Large intestine (tissue), 3 donors: Measurements from ENCODE around the gene MEIOC. TPM values are rescaled to one million over a fixed set of nuclear protein-coding genes. Genes with fewer than 3 reads are reported as not detected.
"Not testable (repeated sequence)": the region's sequence is repeated elsewhere in the genome, so short reads cannot be mapped to it uniquely, and the experiment has no call there.

Experiments
- DNase-seq, 2 donors: peaks; one replicate each; pipeline versions ENCODE4 v3.0.0 to v3.0.0-alpha.2; 2013
- H3K27ac ChIP-seq: one replicate; pipeline ENCODE4 v1.5.1; 2013; ENCODE audit warnings: low read length
- H3K27me3 ChIP-seq: 2 replicates; pipeline ENCODE4 v1.6.1; 2013; ENCODE audit warnings: low read length; ENCODE audit not compliant: control insufficient read depth, insufficient read depth
- H3K36me3 ChIP-seq: 2 replicates; pipeline ENCODE4 v1.6.1; 2013; ENCODE audit warnings: low read length; ENCODE audit not compliant: control insufficient read depth, insufficient read depth
- H3K4me1 ChIP-seq: one replicate; pipeline ENCODE4 v1.6.1; 2013; ENCODE audit warnings: low read length; ENCODE audit not compliant: control insufficient read depth, insufficient read depth
- H3K4me3 ChIP-seq: one replicate; pipeline ENCODE4 v1.5.1; 2013; ENCODE audit warnings: low read length
- H3K9me3 ChIP-seq: one replicate; pipeline ENCODE4 v1.6.1; 2013; ENCODE audit warnings: mild to moderate bottlenecking, low read depth, low read length, moderate library complexity; ENCODE audit not compliant: control insufficient read depth
- WGBS: methylation state at CpG from one replicate; pipeline ENCODE4 v1.1.5; 2013; ENCODE audit warnings: low lambda C conversion rate; ENCODE audit not compliant: insufficient coverage; 5-methylcytosine and 5-hydroxymethylcytosine counted together
- polyA plus RNA-seq: library from polyadenylated mRNA; unstranded; fragments of 120-200 nt; gene quantifications from one replicate; pipeline ENCODE4 v1.2.1, GENCODE V29; 2013

The MEIOC gene
- polyA plus RNA-seq, 1 donor, result 0.55 TPM

DNA sequence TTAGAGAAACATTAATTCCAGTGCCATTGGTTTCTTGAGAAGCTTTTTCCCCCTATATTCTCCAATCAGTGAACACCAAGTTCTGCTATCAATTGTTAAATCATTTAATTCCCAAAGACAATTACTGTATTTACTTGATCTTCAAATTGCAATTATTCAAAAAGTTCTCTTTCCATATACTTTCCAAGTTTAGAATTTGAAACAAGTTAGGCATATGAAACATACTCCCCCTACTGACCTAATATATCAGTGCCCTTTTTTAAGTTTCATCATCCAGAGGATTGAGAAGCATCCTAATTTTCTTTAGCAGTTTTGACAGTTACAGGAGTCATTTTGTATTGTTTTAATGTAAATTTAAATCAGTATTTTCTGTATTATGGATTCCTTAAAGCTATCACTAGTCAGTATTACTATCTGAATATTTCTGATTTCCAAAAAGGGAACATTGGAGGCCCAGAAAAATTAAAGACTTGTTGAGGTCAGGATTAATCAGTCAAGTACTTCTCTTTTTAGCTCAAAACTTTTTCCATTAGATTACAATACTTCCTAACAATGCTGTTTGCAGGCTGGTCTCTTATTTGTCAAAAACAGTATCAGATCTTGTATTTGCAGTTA, 16.3 kb downstream of the MEIOC start:
- Histone ChIP-seq H3K36me3 (peaks cover under 1% of the 10 kb centered on the region), H3K27ac (no peak overlapping the region), H3K4me1 (no peaks in the 10 kb centered on the region), H3K4me3 (no peak overlapping the region), H3K9me3 (no peaks in the 10 kb centered on the region), H3K27me3 (no peaks in the 10 kb centered on the region)
- no peak for DNase-seq

DNA sequence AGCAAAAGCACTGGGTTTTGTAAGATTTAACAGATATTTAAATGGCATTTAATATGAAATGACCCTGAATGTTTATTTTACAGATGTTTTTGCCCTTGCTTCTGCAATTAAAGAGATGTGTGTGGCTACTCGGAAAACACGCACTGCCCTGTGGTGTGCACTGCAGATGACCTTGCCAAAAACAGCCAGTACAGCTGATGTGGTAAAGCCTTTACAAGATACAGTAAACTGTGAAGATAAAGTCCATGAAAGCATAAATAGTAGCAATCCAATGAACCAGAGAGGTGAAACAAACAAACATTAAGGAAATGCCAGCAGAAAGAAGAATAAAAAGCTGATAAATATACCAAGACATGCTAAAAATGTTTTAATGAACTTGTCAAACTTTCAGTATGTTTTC, 17.6 kb downstream of the MEIOC start:
- no peak for DNase-seq
- no peaks in the 10 kb centered on the region for H3K9me3 ChIP-seq
- no peaks in the 10 kb centered on the region for H3K4me1 ChIP-seq
- no peak overlapping the region for H3K27ac ChIP-seq
- no peak overlapping the region for H3K4me3 ChIP-seq
- H3K27me3 ChIP-seq, result no peaks in the 10 kb centered on the region
- H3K36me3 ChIP-seq, result peaks cover 13% of the 10 kb centered on the region
- WGBS, result no CpG with 5 or more reads among the region's 2 CpGs

DNA sequence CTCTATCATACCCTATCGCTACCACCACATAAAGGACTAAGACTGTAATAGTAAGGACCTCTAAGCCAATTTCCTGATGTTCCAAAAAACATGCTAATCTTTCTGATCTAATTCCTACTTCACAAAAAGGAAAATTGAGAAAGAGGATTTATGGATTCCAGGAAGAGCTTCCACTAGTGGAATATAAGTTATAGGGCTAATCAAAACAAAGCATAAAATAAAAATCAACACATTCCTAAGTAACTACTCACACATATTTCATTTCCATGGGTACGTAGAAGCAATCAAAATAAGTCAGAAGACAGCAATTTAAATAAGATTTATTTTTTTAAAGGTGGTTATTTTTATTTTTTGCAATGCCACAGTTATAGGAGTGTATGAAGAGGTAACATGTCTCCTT, 20.9 kb downstream of the MEIOC start:
- Histone ChIP-seq H3K36me3 (peaks cover 33% of the 10 kb centered on the region), H3K27ac (no peak overlapping the region), H3K4me1 (no peaks in the 10 kb centered on the region), H3K4me3 (no peak overlapping the region), H3K27me3 (no peaks in the 10 kb centered on the region), H3K9me3 (no peaks in the 10 kb centered on the region)
- 67% methylated on average over 1 of the region's 2 CpGs for WGBS
- DNase-seq, result no peak

DNA sequence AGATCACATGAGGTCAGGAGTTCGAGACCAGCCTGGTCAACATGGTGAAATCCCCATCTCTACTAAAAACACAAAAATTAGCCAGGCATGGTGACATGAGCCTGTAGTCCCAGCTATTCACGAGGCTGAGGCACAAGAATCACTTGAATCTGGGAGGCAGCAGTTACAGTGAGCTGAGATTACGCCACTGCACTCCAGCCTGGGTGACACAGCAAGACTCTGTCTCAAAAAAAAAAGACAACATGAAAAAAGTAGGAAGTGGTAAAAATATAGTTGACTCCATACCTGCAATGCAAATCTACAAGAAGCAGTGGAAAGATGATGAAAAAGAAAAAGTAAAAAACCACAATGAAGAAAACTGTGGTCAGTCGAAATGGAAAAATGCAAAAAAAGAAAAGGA, 27.0 kb downstream of the MEIOC start:
- not testable (repeated sequence) for H3K27me3 ChIP-seq

DNA sequence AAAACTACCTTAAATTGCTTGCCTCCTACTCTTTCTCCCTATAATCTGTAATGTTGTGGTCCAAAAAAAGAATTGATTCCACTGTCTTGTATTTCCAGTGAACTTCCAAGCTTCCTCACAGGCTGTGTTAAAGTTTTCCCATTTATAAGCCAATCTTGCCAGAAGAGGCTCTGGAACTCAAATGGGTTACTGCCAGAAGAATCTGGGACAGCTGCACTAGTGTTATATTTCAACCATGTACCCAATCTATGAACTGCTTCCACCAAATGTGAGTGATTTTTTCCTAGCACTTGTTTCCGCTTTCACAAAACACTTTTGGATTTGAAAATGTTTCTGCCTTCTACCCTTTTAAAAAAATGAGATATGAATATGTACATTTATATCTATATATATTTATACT, 31.5 kb downstream of the MEIOC start:
- H3K9me3 ChIP-seq, result no peaks in the 10 kb centered on the region
- peaks cover 5% of the 10 kb centered on the region for H3K4me1 ChIP-seq
- 89% methylated on average over 1 of the region's 1 CpG for WGBS
- DNase-seq, result no peak
- peaks cover 15% of the 10 kb centered on the region for H3K36me3 ChIP-seq
- H3K27ac ChIP-seq, result no peak overlapping the region
- no peaks in the 10 kb centered on the region for H3K27me3 ChIP-seq
- no peak overlapping the region for H3K4me3 ChIP-seq

More for the DNA sequence above, 27.0 kb downstream of the MEIOC start:
- H3K27ac ChIP-seq, DNase-seq, H3K4me1 ChIP-seq, H3K4me3 ChIP-seq, H3K9me3 ChIP-seq: not testable (repeated sequence)
- peaks cover 44% of the 10 kb centered on the region for H3K36me3 ChIP-seq
- 100% methylated on average over 1 of the region's 4 CpGs for WGBS

DNA sequence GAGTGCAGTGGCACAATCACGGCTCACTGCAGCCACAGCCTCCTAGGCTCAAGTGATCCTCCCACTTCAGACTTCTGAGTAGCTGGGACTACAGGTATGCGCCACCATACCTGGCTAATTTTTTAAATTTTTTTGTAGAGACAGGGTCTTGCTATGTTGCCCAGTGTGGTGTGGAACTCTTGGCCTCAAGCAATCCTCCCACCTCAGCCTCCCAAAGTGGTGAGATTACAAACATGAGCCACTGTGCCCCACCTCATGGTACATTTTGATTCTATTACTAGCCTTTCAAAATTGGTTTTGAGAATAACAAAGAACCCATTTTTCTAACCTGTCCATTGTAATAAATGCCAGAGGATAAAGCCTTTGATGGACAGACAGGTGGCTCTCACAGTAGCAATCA, 31.9 kb downstream of the MEIOC start:
- Histone ChIP-seq H3K4me1 (peaks cover 5% of the 10 kb centered on the region), H3K9me3 (no peaks in the 10 kb centered on the region), H3K27me3 (no peaks in the 10 kb centered on the region), H3K4me3 (no peak overlapping the region), H3K27ac (no peak overlapping the region), H3K36me3 (peaks cover 14% of the 10 kb centered on the region)
- no peak for DNase-seq
- WGBS, result no CpG with 5 or more reads among the region's 2 CpGs

DNA sequence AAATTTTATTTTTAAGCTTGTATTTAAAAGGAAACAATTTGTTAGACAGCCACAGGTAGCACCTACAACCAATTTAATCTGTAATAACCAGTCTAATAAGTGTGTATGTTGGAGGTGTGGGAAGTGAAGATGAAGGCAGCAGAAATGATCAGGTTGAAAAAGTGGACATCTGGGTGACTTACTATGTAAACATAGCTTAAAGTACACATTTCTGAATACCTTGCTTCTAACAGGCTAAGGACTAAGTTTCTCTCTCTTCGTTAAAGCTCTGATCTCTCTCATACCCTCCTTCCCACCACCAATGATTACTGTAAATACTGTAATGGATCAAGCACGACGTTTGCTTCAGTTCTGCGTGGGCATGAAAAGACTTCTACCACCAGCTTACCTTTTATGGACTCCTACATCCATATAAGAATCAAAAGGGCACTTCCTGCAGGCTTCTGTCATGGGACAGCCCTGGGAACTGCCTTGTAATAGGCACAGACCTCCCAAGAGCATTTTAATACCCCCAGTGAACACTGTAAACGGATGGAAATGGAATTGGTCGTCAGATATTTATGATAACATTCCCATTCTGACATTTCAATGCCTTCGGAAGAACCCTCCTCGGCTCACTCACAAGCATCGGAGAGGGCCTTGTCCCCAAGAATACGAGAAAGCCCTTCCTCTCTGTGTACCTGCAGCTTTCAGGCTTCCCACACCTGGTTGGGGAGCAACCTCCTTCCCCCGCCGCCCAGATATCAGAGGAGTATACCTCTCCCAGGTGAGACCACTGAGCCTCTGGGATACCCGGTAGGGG, 32.6 kb downstream of the MEIOC start:
- peak in 1 of 2 donors; percentile 62 for DNase-seq

DNA sequence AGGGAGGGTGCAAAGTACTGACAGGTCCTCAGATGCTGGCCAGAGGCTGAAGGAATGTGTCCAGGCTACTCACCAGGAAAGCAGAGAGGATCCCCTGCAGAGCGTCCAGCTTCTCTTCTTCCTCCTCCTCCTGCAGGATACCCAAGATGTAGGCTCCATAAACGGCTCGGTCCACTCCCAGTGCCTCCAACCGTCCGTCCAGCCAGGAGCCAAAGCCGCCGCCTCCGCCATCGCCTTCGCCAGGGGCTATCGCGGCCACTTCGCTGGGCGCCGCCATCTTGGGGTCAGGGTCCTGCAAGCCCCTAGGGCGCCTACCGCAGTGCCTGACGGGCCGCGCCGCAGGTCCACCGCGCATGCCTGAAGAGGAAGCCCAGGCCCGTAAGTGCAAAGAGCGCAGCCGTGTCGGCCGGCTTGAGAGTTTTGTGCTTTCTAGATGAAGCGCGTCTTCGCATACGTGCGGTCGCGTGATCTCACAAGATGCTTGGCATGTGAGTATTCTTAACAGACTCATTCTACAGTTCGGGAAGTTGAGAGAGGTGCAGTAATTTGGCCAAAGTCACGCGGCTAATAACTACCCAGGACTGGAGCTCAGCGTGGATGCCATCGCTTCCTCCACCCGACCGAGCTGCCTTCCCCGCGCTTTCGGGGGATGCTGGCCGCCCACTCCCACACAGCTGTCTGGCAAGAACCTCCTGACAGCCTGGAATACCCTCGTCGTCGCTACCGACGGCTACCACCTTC, 33.4 kb downstream of the MEIOC start, which contains the start of gene CCDC43:
Gene CCDC43, minus strand, starts transcription at position 300 of the 741 bp plus-strand sequence. Its CDS starts 23 bp downstream, at position 277.
- Histone ChIP-seq H3K9me3 (no peaks in the 10 kb centered on the region), H3K4me1 (peaks cover 5% of the 10 kb centered on the region), H3K27ac (peak within 1 kb of the TSS; percentile 89), H3K36me3 (peaks cover 9% of the 10 kb centered on the region), H3K27me3 (no peaks in the 10 kb centered on the region), H3K4me3 (peak within 1 kb of the TSS; percentile 75)
- WGBS, result no CpG with 5 or more reads among the region's 51 CpGs
- DNase-seq, result peak; percentile 94

More for the DNA sequence above, 32.6 kb downstream of the MEIOC start:
- Histone ChIP-seq H3K27ac (peak overlapping the region; percentile 89), H3K4me3 (peak overlapping the region; percentile 75), H3K4me1 (peaks cover 5% of the 10 kb centered on the region), H3K36me3 (peaks cover 9% of the 10 kb centered on the region), H3K9me3 (no peaks in the 10 kb centered on the region), H3K27me3 (no peaks in the 10 kb centered on the region)
- no CpG with 5 or more reads among the region's 13 CpGs for WGBS

DNA sequence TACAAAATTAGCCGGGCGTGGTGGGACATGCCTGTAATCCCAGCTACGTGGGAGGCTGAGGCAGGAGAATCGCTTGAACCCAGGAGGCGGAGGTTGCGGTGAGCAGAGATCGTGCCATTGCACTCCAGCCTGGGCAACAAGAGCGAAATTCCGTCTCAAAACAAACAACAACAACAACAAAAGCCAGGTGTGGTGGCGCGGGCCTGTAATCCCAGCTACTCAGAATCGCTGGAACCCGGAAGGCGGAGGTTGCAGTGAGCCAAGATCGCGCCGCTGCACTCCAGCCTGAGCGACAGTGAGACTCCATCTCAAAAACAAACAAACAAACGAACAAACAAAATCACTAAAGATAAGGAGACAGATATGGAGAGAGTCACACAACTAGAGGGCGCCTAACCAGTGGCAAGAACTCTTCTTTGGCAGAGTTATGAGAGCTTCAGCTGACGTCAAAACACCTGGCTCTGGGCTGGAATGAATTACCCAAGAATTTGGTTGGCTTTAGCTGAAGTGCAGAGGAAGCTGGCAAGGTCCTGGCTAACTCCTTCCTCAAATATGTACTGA, 34.6 kb downstream of the MEIOC start:
- H3K9me3 ChIP-seq, H3K36me3 ChIP-seq, H3K4me1 ChIP-seq, H3K4me3 ChIP-seq, H3K27me3 ChIP-seq: not testable (repeated sequence)
- peak overlapping the region; percentile 89 for H3K27ac ChIP-seq
- peak in 1 of 2 donors; percentile 5 for DNase-seq
- 73% methylated on average over 3 of the region's 21 CpGs for WGBS

DNA sequence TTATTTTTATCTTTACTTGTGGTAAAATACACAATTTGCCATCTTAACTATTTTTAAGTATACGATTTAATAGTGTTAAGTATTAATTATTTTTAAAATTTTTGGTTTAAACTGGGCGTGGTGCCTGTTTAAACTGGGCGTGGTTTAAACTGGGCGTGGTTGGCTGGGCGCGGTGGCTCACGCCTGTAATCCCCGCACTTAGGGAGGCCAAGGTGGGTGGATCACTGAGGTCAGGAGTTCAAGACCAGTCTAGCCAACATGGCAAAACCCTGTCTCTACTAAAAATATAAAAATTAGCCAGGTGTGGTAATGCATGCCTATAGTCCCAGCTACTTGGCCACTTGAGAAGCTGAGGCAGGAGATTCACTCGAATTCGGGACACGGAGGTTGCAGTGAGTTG, 37.3 kb downstream of the MEIOC start:
- Histone ChIP-seq H3K36me3 (no peaks in the 10 kb centered on the region), H3K4me1 (no peaks in the 10 kb centered on the region), H3K9me3 (no peaks in the 10 kb centered on the region), H3K27ac (no peak overlapping the region), H3K27me3 (no peaks in the 10 kb centered on the region), H3K4me3 (no peak overlapping the region)
- WGBS, result 94% methylated on average over 3 of the region's 11 CpGs
- no peak for DNase-seq
